ENCODE measurements around the gene MAMDC2. TPM values are rescaled to one million over a fixed set of nuclear protein-coding genes. Genes with fewer than 3 reads are reported as not detected.

MAMDC2 gene
- total and polyA plus RNA-seq, 2 of the 4 experiments (the other 2 are of a cell fraction) = 5.0 to 5.2 TPM

DNA sequence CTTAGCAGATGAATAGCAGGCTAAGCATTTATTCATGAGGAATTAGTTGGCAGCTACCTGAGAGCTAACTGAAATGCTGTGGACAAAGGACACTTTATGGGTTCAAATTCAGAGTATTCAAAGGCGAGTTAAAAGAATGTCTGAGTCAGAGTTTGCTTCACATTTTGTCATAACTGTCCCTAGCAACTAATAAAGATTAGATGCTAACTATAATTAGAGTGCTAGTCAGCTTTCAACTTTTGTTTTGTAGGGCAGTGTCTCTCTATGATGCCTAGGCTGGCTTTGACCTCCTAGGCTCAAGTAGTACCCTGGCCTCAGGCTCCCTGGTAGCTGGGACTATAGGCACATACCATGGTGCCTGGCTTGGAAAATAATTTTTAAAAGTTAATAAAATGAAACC lies 219.8 kb downstream of the MAMDC2 start:
- Histone ChIP-seq H3K18ac (ENCODE audit: low read depth, low read length) (peak overlapping the region; percentile 50; the same call in 1 of the 2 replicates), H4K91ac (ENCODE audit: insufficient read depth, low read depth, low read length) (no peak overlapping the region), H3K9me1 (ENCODE audit: insufficient read depth, low read length) (peaks cover 6% of the 10 kb centered on the region), H2BK5ac (ENCODE audit: low read depth, low read length, poor library complexity, severe bottlenecking) (peak overlapping the region; percentile 79), H3K14ac (replicated peaks; ENCODE audit: low read depth, low read length) (0 out of 2 replicates have a peak overlapping the region, but pooled peaks have one; percentile 48), H4K8ac (ENCODE audit: low read depth in 2 of 2, low read length in 2 of 2) (no peak overlapping the region), H3K79me1 (ENCODE audit: low read depth in 1 of 2, low read length in 2 of 2) (peaks cover 14 to 59% of the 10 kb centered on the region in 2 experiments), H4K5ac (ENCODE audit: low read depth, low read length) (no peak overlapping the region), H3K27ac (ENCODE audit: insufficient read depth, low read length) (peak overlapping the region; percentile 23; the same call in 1 of the 2 replicates), H3K4me3 (ENCODE audit: insufficient read depth, low read depth, low read length) (no peak overlapping the region), H3K9me3 (ENCODE audit: control insufficient read depth, insufficient read depth, low read length) (0 out of 2 replicates have a peak, but pooled peaks cover 2% of the 10 kb centered on the region), H3K36me3 (ENCODE audit: control insufficient read depth, insufficient read depth, low read length) (peaks cover 31% of the 10 kb centered on the region), H2AK5ac (ENCODE audit: low read depth, low read length) (no peak overlapping the region), H3K9ac (ENCODE audit: low read depth, low read length) (no peak overlapping the region), H2BK15ac (ENCODE audit: low read depth, low read length) (no peak overlapping the region), H3K4me1 (ENCODE audit: control insufficient read depth, insufficient read depth, low read length) (peaks cover 13% of the 10 kb centered on the region; the same call in 1 of the 2 replicates), H4K20me1 (ENCODE audit: insufficient read depth, low read length) (peaks cover 25% of the 10 kb centered on the region), H3K27me3 (ENCODE audit: control insufficient read depth, insufficient read depth, low read length) (no peaks in the 10 kb centered on the region), H3K4me2 (ENCODE audit: low read depth, low read length) (peak overlapping the region; percentile 11; the same call in 1 of the 2 replicates), H3K4ac (ENCODE audit: low read depth, low read length) (no peak overlapping the region; the same call in 1 of the 2 replicates), H3K56ac (ENCODE audit: extremely low read depth, insufficient read depth, low read length) (no peak overlapping the region), H2BK20ac (ENCODE audit: low read depth, low read length) (no peak overlapping the region), H2AK9ac (replicated peaks; ENCODE audit: low read depth, low read length, poor library complexity) (no peak overlapping the region), H3K23ac (ENCODE audit: low read depth, low read length) (peak overlapping the region; percentile 84; the same call in 1 of the 2 replicates), H2AFZ (replicated peaks; ENCODE audit: low read length, poor library complexity) (no peak overlapping the region), H2BK120ac (ENCODE audit: low read depth, low read length) (no peak overlapping the region)
- TF ChIP-seq CEBPB (IDR thresholded peaks at IDR 0.05; ENCODE audit: low read depth, low read length) (peak; percentile 61), RFX5 (IDR thresholded peaks at IDR 0.05; ENCODE audit: low read depth, low read length) (no peak)
- dilution Hi-C loops (cut with HindIII; ENCODE audit: low sequenced_read_pairs, unreplicated experiment) (no loop called here), in situ Hi-C loops (cut with MboI; ENCODE audit: low sequenced_read_pairs) (no loop called here), intact Hi-C loops (cut with micrococcal nuclease) (no loop called here)
- no CpG with 5 or more reads among the region's 1 CpG for WGBS, 2 experiments (ENCODE audit: extremely low coverage in 2 of 2, insufficient read length in 1 of 2)
- CTCF ChIA-PET = interaction anchor here (0.8 kb wide), 1 partner anchor 291 kb away, joined by 9 read pairs; no protein-coding TSS in a partner anchor
- ATAC-seq (ENCODE audit: low read depth) (no peak), DNase-seq (peak; percentile 57)
- no TSS peak for BruUV-seq (replicated peaks)
- POLR2A ChIA-PET (ENCODE audit: unreplicated experiment) = no interaction called here

Small RNAs within 50 kb of the gene (microRNA-seq; reads per million reads assigned to microRNA genes)
- not detected for gene RNU2-5P (ENCODE audit: insufficient read depth, insufficient read length)

Small RNAs within 50 kb of the gene (small RNA-seq; reads per million reads assigned to genes)
- 0.57 to 55.4 (median 19.7) reads per million in 5 experiments for gene RNU2-5P

Other genes starting within 250 kb of the MAMDC2 start
- not detected in 2 replicates for gene CFAP95, start 223.0 kb upstream of the MAMDC2 start, total RNA-seq (2012; rRNA removed)
- not detected in 2 replicates for gene CFAP95, start 223.0 kb upstream of the MAMDC2 start, polyA plus RNA-seq (2012; rRNA removed)
- gene SMC5, start 215.1 kb downstream of the MAMDC2 start, total RNA-seq (2012; rRNA removed) = 12.0 and 25.8 TPM in 2 replicates
- gene SMC5, start 215.1 kb downstream of the MAMDC2 start, polyA plus RNA-seq (2012; rRNA removed) = 10.4 and 13.3 TPM in 2 replicates

Data from IMR-90 (cell line).